ENCODE data around the gene KCTD20. TPM values are rescaled to one million over a fixed set of nuclear protein-coding genes. Genes with fewer than 3 reads are reported as not detected.
"Not testable (repeated sequence)": the region's sequence is repeated elsewhere in the genome, so short reads cannot be mapped to it uniquely, and the experiment has no call there.

Gene KCTD20
- total RNA-seq, 2 donors from 2014 or later: 48.5 to 58.9 TPM

DNA sequence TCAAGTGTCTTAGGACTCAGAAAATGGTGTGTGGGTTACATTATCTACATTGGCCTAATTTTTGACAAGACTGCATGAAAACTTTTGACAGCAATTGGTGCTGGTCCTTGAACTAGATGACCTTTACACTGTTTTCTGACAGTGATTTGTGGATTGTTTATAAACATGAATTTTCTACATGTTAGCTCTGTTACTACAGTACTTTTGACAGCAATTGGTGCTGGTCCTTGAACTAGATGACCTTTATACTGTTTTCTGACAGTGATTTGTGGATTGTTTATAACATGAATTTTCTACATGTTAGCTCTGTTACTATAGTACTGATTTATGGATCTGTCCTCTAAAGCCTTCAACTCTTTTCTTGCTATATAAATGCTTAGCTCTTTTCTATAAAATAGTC lies 16.7 kb downstream of the KCTD20 start:
- peaks cover 0 to 3% of the 10 kb centered on the region in 2 donors for H3K9me3 Mint-ChIP-seq
- no peak overlapping the region for H3K4me3 Mint-ChIP-seq
- peaks cover 36% of the 10 kb centered on the region for H3K4me1 Mint-ChIP-seq (ENCODE audit: low read depth)
- no peak for ATAC-seq (replicated peaks in 1 of 2)
- no peak for DNase-seq
- peaks cover 5 to 8% of the 10 kb centered on the region in 2 donors for H3K36me3 Mint-ChIP-seq (ENCODE audit: insufficient read depth in 2 of 2)
- H3K27me3 Mint-ChIP-seq (ENCODE audit: low read depth): no peaks in the 10 kb centered on the region
- no peak overlapping the region for H3K27ac Mint-ChIP-seq

DNA sequence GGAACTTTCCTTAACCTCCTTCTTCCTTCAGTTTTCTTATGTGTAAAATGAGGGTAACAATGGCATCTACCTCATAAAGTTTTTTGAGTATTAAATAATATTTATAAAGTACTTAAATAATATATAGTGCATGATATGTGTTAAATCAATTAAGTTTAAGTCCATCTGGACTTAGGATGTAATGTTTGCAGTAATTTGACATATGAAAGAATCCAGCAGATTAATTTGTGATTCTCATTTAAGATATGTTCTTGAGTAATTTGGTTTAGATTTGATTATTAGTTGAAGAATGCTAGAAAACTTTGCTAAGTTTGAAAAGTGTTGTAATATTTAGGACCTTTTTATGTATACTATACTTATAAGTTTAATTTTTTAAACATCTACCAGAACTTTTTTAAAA lies 18.1 kb downstream of the KCTD20 start:
- Mint-ChIP-seq H3K4me3 (no peak overlapping the region), H3K27ac (no peak overlapping the region), H3K4me1 (ENCODE audit: low read depth) (peaks cover 37% of the 10 kb centered on the region), H3K36me3 (ENCODE audit: insufficient read depth in 2 of 2) (peaks cover 5 to 8% of the 10 kb centered on the region in 2 donors), H3K27me3 (ENCODE audit: low read depth) (no peaks in the 10 kb centered on the region), H3K9me3 (peaks cover 0 to 3% of the 10 kb centered on the region in 2 donors)
- ATAC-seq (replicated peaks in 1 of 2) (no peak), DNase-seq (no peak)

DNA sequence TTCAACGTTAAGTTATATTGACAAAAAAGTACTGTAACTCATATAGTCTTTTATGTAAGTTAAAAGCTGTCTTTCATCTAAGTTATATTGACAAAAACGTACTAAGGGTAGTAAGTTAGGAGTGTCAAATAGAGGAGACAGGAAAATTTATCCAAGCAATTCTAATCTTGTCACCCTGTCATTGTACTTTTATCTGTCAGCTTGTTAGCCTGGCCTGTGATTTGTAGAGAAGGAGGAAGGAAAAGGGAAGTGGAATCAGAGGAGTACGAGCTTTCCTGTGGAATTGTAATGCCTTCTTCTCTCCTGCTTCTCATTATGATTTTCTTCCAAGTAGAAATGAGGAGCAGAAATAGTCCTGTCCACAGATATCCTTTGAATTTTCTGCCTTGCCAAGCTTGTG lies 18.8 kb downstream of the KCTD20 start:
- peaks cover 0 to 3% of the 10 kb centered on the region in 2 donors for H3K9me3 Mint-ChIP-seq
- peaks cover 5 to 9% of the 10 kb centered on the region in 2 donors for H3K36me3 Mint-ChIP-seq (ENCODE audit: insufficient read depth in 2 of 2)
- peaks cover 37% of the 10 kb centered on the region for H3K4me1 Mint-ChIP-seq (ENCODE audit: low read depth)
- no peak overlapping the region for H3K4me3 Mint-ChIP-seq
- ATAC-seq (replicated peaks in 1 of 2): no peak
- H3K27ac Mint-ChIP-seq: no peak overlapping the region
- no peaks in the 10 kb centered on the region for H3K27me3 Mint-ChIP-seq (ENCODE audit: low read depth)
- no peak for DNase-seq

GRCh38 chr6:36463676-36464075 lies 20.9 kb downstream of the KCTD20 start:
- Mint-ChIP-seq H3K27ac (no peak overlapping the region), H3K27me3 (ENCODE audit: low read depth) (no peaks in the 10 kb centered on the region), H3K4me1 (ENCODE audit: low read depth) (peaks cover 37% of the 10 kb centered on the region), H3K4me3 (no peak overlapping the region), H3K9me3 (peaks cover 0 to 3% of the 10 kb centered on the region in 2 donors), H3K36me3 (ENCODE audit: insufficient read depth in 2 of 2) (peaks cover 5 to 10% of the 10 kb centered on the region in 2 donors)
- ATAC-seq (replicated peaks in 1 of 2) (no peak), DNase-seq (no peak)

DNA sequence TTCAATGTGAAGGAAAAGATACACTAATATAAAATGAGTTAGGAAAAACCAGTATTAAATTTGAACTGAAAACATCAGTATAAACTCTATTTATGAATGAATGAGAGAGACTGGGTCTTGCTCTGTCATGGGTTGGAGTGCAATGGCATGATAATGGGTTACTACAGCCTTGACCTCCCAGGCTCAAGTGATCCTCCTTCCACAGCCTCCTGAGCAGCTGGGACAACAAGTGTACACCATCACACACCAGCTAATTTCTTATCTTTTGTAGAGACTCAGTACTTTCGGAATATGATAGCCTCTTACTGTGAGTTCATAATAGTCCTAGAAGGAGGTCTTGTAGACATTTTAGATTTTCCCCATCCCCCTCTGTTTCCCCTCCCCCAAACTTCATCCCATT lies 21.4 kb downstream of the KCTD20 start:
- H3K4me3 Mint-ChIP-seq: no peak overlapping the region
- ATAC-seq (replicated peaks in 1 of 2) (no peak), DNase-seq (no peak)
- H3K36me3 Mint-ChIP-seq (ENCODE audit: insufficient read depth in 2 of 2): peaks cover 5 to 10% of the 10 kb centered on the region in 2 donors
- H3K4me1 Mint-ChIP-seq (ENCODE audit: low read depth): peaks cover 37% of the 10 kb centered on the region
- H3K9me3 Mint-ChIP-seq: peaks cover 0 to 3% of the 10 kb centered on the region in 2 donors
- H3K27ac Mint-ChIP-seq: no peak overlapping the region
- H3K27me3 Mint-ChIP-seq (ENCODE audit: low read depth): no peaks in the 10 kb centered on the region

- no peak overlapping the region for H3K4me3 Mint-ChIP-seq
- no peak overlapping the region for H3K27ac Mint-ChIP-seq
- H3K9me3 Mint-ChIP-seq: peaks cover 0 to 3% of the 10 kb centered on the region in 2 donors
- no peaks in the 10 kb centered on the region for H3K27me3 Mint-ChIP-seq (ENCODE audit: low read depth)
- ATAC-seq (replicated peaks in 1 of 2) (no peak), DNase-seq (no peak)
- peaks cover 20% of the 10 kb centered on the region for H3K4me1 Mint-ChIP-seq (ENCODE audit: low read depth)
- H3K36me3 Mint-ChIP-seq (ENCODE audit: insufficient read depth in 2 of 2): peaks cover 4 to 12% of the 10 kb centered on the region in 2 donors
Observed at GRCh38 chr6:36467625-36468024, 24.8 kb downstream of the KCTD20 start.

DNA sequence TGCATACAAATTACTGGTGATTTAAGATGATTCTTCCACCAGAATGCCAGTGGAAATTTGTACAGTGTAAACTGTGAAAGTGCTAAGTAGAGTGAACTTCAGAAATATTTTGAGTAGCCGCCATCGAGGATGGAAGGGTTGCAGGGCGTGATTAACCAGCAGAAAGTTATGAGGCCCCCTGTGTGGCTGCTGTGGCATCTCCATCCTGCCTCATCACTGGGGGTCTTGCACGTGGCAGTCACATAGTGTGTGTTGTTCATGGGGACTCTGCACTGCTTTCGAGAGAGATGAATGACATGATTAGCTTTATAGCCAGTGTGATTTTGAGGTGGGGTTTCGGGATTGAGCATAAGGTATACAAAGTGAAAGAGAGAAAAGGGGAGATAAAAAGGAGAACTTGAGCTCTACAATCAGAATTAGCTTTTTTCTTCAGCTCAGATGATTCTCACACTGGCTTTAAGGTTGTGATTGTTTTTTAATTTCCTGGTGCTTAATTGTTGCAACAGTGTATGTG lies 26.4 kb downstream of the KCTD20 start:
- Mint-ChIP-seq H3K27me3 (ENCODE audit: low read depth) (no peaks in the 10 kb centered on the region), H3K4me3 (no peak overlapping the region), H3K9me3 (no peaks in the 10 kb centered on the region), H3K36me3 (ENCODE audit: insufficient read depth in 2 of 2) (peaks cover 0 to 7% of the 10 kb centered on the region in 2 donors), H3K27ac (no peak overlapping the region), H3K4me1 (ENCODE audit: low read depth) (peaks cover 4% of the 10 kb centered on the region)
- DNase-seq: no peak
- no peak for ATAC-seq (replicated peaks in 1 of 2)

- ATAC-seq (replicated peaks in 1 of 2) (no peak), DNase-seq (no peak)
- Mint-ChIP-seq H3K36me3 (ENCODE audit: insufficient read depth in 2 of 2) (peaks cover 0 to 13% of the 10 kb centered on the region in 2 donors), H3K4me3 (no peak overlapping the region), H3K9me3 (no peaks in the 10 kb centered on the region), H3K27me3 (ENCODE audit: low read depth) (no peaks in the 10 kb centered on the region), H3K27ac (peak overlapping the region; percentile 38), H3K4me1 (ENCODE audit: low read depth) (no peaks in the 10 kb centered on the region)
Observed at GRCh38 chr6:36469946-36470345, 27.1 kb downstream of the KCTD20 start.

GRCh38 chr6:36478051-36478526 lies 35.3 kb downstream of the KCTD20 start:
- H3K4me3 Mint-ChIP-seq: no peak overlapping the region
- no peak for ATAC-seq (replicated peaks in 1 of 2)
- H3K36me3 Mint-ChIP-seq (ENCODE audit: insufficient read depth in 2 of 2): peaks cover 5 to 12% of the 10 kb centered on the region in 2 donors
- H3K9me3 Mint-ChIP-seq: no peaks in the 10 kb centered on the region
- DNase-seq: no peak
- no peaks in the 10 kb centered on the region for H3K4me1 Mint-ChIP-seq (ENCODE audit: low read depth)
- no peak overlapping the region for H3K27ac Mint-ChIP-seq
- no peaks in the 10 kb centered on the region for H3K27me3 Mint-ChIP-seq (ENCODE audit: low read depth)

DNA sequence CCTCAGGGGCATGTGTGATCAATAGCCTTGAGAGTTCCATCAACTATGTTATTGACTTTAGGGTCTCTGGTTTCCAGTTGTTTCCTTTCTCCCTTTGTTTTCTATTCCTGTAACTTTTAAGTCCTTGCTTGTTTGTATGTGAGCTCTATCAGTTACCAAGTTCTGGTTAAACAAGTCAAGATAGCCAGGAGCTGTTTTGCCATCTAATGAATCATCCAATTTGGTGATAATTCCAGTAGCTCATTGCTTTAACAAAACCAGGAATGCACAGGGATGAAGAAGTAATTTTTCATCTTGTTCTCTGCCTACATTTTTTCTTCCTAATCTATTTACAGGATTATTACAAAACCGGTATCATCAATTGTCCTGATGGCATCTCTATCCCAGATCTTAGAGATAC lies 36.5 kb downstream of the KCTD20 start:
- no peak for ATAC-seq (replicated peaks in 1 of 2)
- Mint-ChIP-seq H3K36me3 (ENCODE audit: insufficient read depth in 2 of 2) (peaks cover 5 to 16% of the 10 kb centered on the region in 2 donors), H3K9me3 (no peaks in the 10 kb centered on the region), H3K27ac (peak overlapping the region; percentile 85), H3K4me1 (ENCODE audit: low read depth) (no peaks in the 10 kb centered on the region), H3K27me3 (ENCODE audit: low read depth) (no peaks in the 10 kb centered on the region), H3K4me3 (no peak overlapping the region)
- DNase-seq: no peak

DNA sequence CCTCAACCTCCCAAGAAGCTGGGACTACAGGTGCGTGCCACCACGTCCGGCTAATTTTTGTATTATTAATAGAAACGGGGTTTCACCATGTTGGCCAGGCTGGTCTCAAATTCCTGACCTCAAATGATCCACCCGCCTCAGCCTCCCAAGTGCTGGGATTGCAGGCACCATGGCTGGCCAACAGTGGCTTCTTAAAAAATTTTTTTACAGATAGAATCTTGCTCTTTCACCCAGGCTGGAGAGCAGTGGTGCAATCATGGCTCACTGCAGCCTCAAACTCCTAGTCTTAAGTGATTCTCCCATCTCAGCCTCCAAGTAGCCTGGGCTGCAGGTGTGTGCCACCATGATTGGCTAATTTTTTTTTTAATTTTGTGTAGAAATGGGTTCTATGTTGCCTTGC lies 40.5 kb downstream of the KCTD20 start:
- DNase-seq; H3K27me3 Mint-ChIP-seq (ENCODE audit: low read depth); H3K9me3 Mint-ChIP-seq; H3K27ac Mint-ChIP-seq; H3K4me1 Mint-ChIP-seq (ENCODE audit: low read depth); ATAC-seq (replicated peaks in 1 of 2); H3K4me3 Mint-ChIP-seq: not testable (repeated sequence)
- peaks cover 8 to 34% of the 10 kb centered on the region in 2 donors for H3K36me3 Mint-ChIP-seq (ENCODE audit: insufficient read depth in 2 of 2)

- no peaks in the 10 kb centered on the region for H3K9me3 Mint-ChIP-seq
- DNase-seq: no peak
- H3K36me3 Mint-ChIP-seq (ENCODE audit: insufficient read depth in 2 of 2): peaks cover 8 to 32% of the 10 kb centered on the region in 2 donors
- H3K4me1 Mint-ChIP-seq (ENCODE audit: low read depth): no peaks in the 10 kb centered on the region
- peak overlapping the region; percentile 90 for H3K27ac Mint-ChIP-seq
- H3K4me3 Mint-ChIP-seq: no peak overlapping the region
- H3K27me3 Mint-ChIP-seq (ENCODE audit: low read depth): no peaks in the 10 kb centered on the region
- ATAC-seq (replicated peaks in 1 of 2): no peak
Observed at GRCh38 chr6:36484736-36485135, 41.9 kb downstream of the KCTD20 start.

- Mint-ChIP-seq H3K36me3 (ENCODE audit: insufficient read depth in 2 of 2) (peaks cover 5 to 34% of the 10 kb centered on the region in 2 donors), H3K4me1 (ENCODE audit: low read depth) (peaks cover 4% of the 10 kb centered on the region), H3K27me3 (ENCODE audit: low read depth) (no peaks in the 10 kb centered on the region), H3K4me3 (no peak overlapping the region), H3K27ac (peak overlapping the region; percentile 63), H3K9me3 (no peaks in the 10 kb centered on the region)
- no peak for DNase-seq
- ATAC-seq (replicated peaks in 1 of 2): no peak
Observed at GRCh38 chr6:36487698-36488097, 44.9 kb downstream of the KCTD20 start.

GRCh38 chr6:36488221-36488620 lies 45.4 kb downstream of the KCTD20 start:
- H3K27me3 Mint-ChIP-seq (ENCODE audit: low read depth): no peaks in the 10 kb centered on the region
- peaks cover 4% of the 10 kb centered on the region for H3K4me1 Mint-ChIP-seq (ENCODE audit: low read depth)
- H3K27ac Mint-ChIP-seq: no peak overlapping the region
- peaks cover 5 to 34% of the 10 kb centered on the region in 2 donors for H3K36me3 Mint-ChIP-seq (ENCODE audit: insufficient read depth in 2 of 2)
- ATAC-seq (replicated peaks in 1 of 2) (no peak), DNase-seq (no peak)
- H3K9me3 Mint-ChIP-seq: no peaks in the 10 kb centered on the region
- no peak overlapping the region for H3K4me3 Mint-ChIP-seq
